GM12878 (cell line): ENCODE measurements around the gene MRC2. TPM values are rescaled to one million over a fixed set of nuclear protein-coding genes. Genes with fewer than 3 reads are reported as not detected.

Experiments
- IKZF2 ChIP-seq, 2 experiments: fragments of 450-650 bp; IDR thresholded peaks; 2 replicates each; pipeline ENCODE4 v1.6.1; 2017; ENCODE audit warnings: mild to moderate bottlenecking in 2 of 2, moderate library complexity in 2 of 2
- MLLT1 ChIP-seq: fragments of 450-650 bp; IDR thresholded peaks from 2 replicates; pipeline ENCODE4 v1.6.1; 2016; ENCODE audit warnings: mild to moderate bottlenecking
- PKNOX1 ChIP-seq: fragments of 450-650 bp; IDR thresholded peaks from 2 replicates; pipeline ENCODE4 v1.6.1; 2016; ENCODE audit warnings: mild to moderate bottlenecking
- RB1 ChIP-seq: fragments of 450-650 bp; formaldehyde crosslinking; IDR thresholded peaks from 2 replicates; pipeline ENCODE4 v1.6.1; 2017; ENCODE audit warnings: mild to moderate bottlenecking, borderline replicate concordance
- SMARCA5 ChIP-seq: fragments of 450-650 bp; IDR thresholded peaks from 2 replicates; pipeline ENCODE4 v1.6.1; 2017; ENCODE audit warnings: mild to moderate bottlenecking
- ZBTB33 ChIP-seq: fragments of 450-650 bp; IDR thresholded peaks from 2 replicates; pipeline ENCODE4 v1.6.1; 2017; ENCODE audit warnings: mild to moderate bottlenecking
- polyA plus RNA-seq, 11 experiments: library from polyadenylated mRNA; depleted of rRNA in 4 of 11; unstranded in 6 of 11; stranded (reverse) in 5 of 11; fragments of >200 nt; fragmentation: Nextera tagmentation in 4 of 11; fragmentation: Illumina TruSeq in 1 of 11; extraction: Ambion mirVana in 4 of 11; extraction: Trizol in 1 of 11; gene quantifications; 1 replicate in 1 of 11; 2 replicates in 10 of 11; pipeline versions ENCODE4 v1.2.1 to v1.2.3, GENCODE V29; 2011 to 2016; ENCODE audit warnings: inconsistent platforms in 2 of 11, missing spikeins in 2 of 11, low read depth in 1 of 11
- total RNA-seq, 4 experiments: library from RNA; depleted of rRNA in 3 of 4; stranded (reverse); fragments of >200 nt in 3 of 4; fragmentation: Illumina TruSeq in 1 of 4; extraction: Trizol in 1 of 4; gene quantifications; 2 replicates each; pipeline versions ENCODE4 v1.2.1 to v1.2.3, GENCODE V29; 2013 to 2021
- TF ChIP-seq, protein P1 (sequence below): fragments of 450-650 bp; IDR thresholded peaks from 2 replicates; pipeline ENCODE4 v1.6.1; 2017; ENCODE audit warnings: mild to moderate bottlenecking, moderate library complexity
- TF ChIP-seq, protein P2 (sequence below): fragments of 150-350 bp; IDR thresholded peaks from 2 replicates; pipeline ENCODE4 v1.6.1; 2016; ENCODE audit warnings: low read depth, low read length
- TF ChIP-seq, protein P3 (sequence below): fragments of 450-650 bp; IDR thresholded peaks from 2 replicates; pipeline ENCODE4 v1.6.1; 2016; ENCODE audit warnings: mild to moderate bottlenecking, moderate library complexity, borderline replicate concordance

Gene MRC2
- total and polyA plus RNA-seq, 10 of the 15 experiments (the other 5 are each of a cell fraction or from before 2014, with no cell fraction given): 0.04 to 0.96 (median 0.30) TPM; not detected in 1

- TF ChIP-seq, protein P1, sequence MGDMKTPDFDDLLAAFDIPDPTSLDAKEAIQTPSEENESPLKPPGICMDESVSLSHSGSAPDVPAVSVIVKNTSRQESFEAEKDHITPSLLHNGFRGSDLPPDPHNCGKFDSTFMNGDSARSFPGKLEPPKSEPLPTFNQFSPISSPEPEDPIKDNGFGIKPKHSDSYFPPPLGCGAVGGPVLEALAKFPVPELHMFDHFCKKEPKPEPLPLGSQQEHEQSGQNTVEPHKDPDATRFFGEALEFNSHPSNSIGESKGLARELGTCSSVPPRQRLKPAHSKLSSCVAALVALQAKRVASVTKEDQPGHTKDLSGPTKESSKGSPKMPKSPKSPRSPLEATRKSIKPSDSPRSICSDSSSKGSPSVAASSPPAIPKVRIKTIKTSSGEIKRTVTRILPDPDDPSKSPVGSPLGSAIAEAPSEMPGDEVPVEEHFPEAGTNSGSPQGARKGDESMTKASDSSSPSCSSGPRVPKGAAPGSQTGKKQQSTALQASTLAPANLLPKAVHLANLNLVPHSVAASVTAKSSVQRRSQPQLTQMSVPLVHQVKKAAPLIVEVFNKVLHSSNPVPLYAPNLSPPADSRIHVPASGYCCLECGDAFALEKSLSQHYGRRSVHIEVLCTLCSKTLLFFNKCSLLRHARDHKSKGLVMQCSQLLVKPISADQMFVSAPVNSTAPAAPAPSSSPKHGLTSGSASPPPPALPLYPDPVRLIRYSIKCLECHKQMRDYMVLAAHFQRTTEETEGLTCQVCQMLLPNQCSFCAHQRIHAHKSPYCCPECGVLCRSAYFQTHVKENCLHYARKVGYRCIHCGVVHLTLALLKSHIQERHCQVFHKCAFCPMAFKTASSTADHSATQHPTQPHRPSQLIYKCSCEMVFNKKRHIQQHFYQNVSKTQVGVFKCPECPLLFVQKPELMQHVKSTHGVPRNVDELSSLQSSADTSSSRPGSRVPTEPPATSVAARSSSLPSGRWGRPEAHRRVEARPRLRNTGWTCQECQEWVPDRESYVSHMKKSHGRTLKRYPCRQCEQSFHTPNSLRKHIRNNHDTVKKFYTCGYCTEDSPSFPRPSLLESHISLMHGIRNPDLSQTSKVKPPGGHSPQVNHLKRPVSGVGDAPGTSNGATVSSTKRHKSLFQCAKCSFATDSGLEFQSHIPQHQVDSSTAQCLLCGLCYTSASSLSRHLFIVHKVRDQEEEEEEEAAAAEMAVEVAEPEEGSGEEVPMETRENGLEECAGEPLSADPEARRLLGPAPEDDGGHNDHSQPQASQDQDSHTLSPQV: no peak
- TF ChIP-seq ZBTB33 (no peak), SMARCA5 (no peak), IKZF2 (IDR thresholded peaks at IDR 0.05) (no peak), MLLT1 (no peak), RB1 (no peak), PKNOX1 (no peak)
- TF ChIP-seq, protein P2, sequence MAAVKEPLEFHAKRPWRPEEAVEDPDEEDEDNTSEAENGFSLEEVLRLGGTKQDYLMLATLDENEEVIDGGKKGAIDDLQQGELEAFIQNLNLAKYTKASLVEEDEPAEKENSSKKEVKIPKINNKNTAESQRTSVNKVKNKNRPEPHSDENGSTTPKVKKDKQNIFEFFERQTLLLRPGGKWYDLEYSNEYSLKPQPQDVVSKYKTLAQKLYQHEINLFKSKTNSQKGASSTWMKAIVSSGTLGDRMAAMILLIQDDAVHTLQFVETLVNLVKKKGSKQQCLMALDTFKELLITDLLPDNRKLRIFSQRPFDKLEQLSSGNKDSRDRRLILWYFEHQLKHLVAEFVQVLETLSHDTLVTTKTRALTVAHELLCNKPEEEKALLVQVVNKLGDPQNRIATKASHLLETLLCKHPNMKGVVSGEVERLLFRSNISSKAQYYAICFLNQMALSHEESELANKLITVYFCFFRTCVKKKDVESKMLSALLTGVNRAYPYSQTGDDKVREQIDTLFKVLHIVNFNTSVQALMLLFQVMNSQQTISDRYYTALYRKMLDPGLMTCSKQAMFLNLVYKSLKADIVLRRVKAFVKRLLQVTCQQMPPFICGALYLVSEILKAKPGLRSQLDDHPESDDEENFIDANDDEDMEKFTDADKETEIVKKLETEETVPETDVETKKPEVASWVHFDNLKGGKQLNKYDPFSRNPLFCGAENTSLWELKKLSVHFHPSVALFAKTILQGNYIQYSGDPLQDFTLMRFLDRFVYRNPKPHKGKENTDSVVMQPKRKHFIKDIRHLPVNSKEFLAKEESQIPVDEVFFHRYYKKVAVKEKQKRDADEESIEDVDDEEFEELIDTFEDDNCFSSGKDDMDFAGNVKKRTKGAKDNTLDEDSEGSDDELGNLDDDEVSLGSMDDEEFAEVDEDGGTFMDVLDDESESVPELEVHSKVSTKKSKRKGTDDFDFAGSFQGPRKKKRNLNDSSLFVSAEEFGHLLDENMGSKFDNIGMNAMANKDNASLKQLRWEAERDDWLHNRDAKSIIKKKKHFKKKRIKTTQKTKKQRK: no peak
- TF ChIP-seq, protein P3, sequence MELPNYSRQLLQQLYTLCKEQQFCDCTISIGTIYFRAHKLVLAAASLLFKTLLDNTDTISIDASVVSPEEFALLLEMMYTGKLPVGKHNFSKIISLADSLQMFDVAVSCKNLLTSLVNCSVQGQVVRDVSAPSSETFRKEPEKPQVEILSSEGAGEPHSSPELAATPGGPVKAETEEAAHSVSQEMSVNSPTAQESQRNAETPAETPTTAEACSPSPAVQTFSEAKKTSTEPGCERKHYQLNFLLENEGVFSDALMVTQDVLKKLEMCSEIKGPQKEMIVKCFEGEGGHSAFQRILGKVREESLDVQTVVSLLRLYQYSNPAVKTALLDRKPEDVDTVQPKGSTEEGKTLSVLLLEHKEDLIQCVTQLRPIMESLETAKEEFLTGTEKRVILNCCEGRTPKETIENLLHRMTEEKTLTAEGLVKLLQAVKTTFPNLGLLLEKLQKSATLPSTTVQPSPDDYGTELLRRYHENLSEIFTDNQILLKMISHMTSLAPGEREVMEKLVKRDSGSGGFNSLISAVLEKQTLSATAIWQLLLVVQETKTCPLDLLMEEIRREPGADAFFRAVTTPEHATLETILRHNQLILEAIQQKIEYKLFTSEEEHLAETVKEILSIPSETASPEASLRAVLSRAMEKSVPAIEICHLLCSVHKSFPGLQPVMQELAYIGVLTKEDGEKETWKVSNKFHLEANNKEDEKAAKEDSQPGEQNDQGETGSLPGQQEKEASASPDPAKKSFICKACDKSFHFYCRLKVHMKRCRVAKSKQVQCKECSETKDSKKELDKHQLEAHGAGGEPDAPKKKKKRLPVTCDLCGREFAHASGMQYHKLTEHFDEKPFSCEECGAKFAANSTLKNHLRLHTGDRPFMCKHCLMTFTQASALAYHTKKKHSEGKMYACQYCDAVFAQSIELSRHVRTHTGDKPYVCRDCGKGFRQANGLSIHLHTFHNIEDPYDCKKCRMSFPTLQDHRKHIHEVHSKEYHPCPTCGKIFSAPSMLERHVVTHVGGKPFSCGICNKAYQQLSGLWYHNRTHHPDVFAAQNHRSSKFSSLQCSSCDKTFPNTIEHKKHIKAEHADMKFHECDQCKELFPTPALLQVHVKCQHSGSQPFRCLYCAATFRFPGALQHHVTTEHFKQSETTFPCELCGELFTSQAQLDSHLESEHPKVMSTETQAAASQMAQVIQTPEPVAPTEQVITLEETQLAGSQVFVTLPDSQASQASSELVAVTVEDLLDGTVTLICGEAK: no peak
These were observed 14.5 kb downstream of the MRC2 start (continued) for GRCh38 chr17:62641951-62642350.
